Naive thymus-derived CD8-positive, alpha-beta T cell (primary cell): ENCODE data around the gene BHLHA15. TPM values are rescaled to one million over a fixed set of nuclear protein-coding genes. Genes with fewer than 3 reads are reported as not detected.

Experiments
- ATAC-seq, 2 donors: fragments of 150-1000 bp; cut with Tn5 transposase in 1 of 2; sonication (Bioruptor Pico), chemical (Tn5 transposase) in 1 of 2; 1 replicate in 1 of 2; 2 replicates in 1 of 2; pipeline ENCODE4 v1.10.0; 2021; ENCODE audit warnings: mild to moderate bottlenecking in 2 of 2, moderate library complexity in 2 of 2
- POLR2A ChIA-PET: fragments of 350-600 bp; sonication (Branson Sonifier 250); formaldehyde crosslinking; loops from one replicate; lab custom pipeline; 2021; ENCODE audit warnings: antibody characterized with exemption; lab: Charles Lee
- DNase-seq, 10 donors: peaks; one replicate each; pipeline versions ENCODE4 v3.0.0 to v3.0.0-alpha.2; 2020 to 2022
- H3K27ac Mint-ChIP-seq, 10 donors: one replicate each; pipeline ENCODE4 v1.8.0; 2020 to 2022; ENCODE audit warnings: mild to moderate bottlenecking in 10 of 10, mixed read lengths in 10 of 10, moderate library complexity in 4 of 10, inconsistent platforms in 1 of 10
- H3K27me3 Mint-ChIP-seq, 5 donors: one replicate each; pipeline ENCODE4 v1.8.0; 2021 to 2022; ENCODE audit warnings: mixed read lengths in 5 of 5
- H3K36me3 Mint-ChIP-seq, 3 donors: one replicate each; pipeline ENCODE4 v1.8.0; 2020 to 2022; ENCODE audit warnings: mixed read lengths in 3 of 3, mild to moderate bottlenecking in 2 of 3, inconsistent platforms in 1 of 3
- H3K4me1 Mint-ChIP-seq, 4 donors: one replicate each; pipeline ENCODE4 v1.8.0; 2021 to 2022; ENCODE audit warnings: mixed read lengths in 4 of 4
- H3K4me3 Mint-ChIP-seq, 10 donors: one replicate each; pipeline ENCODE4 v1.8.0; 2020 to 2022; ENCODE audit warnings: mild to moderate bottlenecking in 10 of 10, mixed read lengths in 10 of 10, moderate library complexity in 6 of 10, inconsistent platforms in 1 of 10
- H3K9me3 Mint-ChIP-seq, 9 donors: one replicate each; pipeline ENCODE4 v1.8.0; 2020 to 2022; ENCODE audit warnings: mixed read lengths in 9 of 9, mild to moderate bottlenecking in 3 of 9, inconsistent platforms in 1 of 9, moderate library complexity in 1 of 9
- polyA plus RNA-seq, 3 donors: library from polyadenylated mRNA; unstranded; fragments of 300-500 nt; fragmentation: Illumina TruSeq; gene quantifications; one replicate each; pipeline ENCODE4 v1.2.3, GENCODE V29; 2021
- total RNA-seq, 8 experiments: library from RNA in 2 of 8; stranded (reverse) in 2 of 8; gene quantifications; one replicate each; pipeline ENCODE4 v1.2.3 and lab custom pipeline; 2021 to 2026

Gene BHLHA15
- total and polyA plus RNA-seq, 5 experiments from 2014 or later: 0.47 TPM; not detected in 4

DNA sequence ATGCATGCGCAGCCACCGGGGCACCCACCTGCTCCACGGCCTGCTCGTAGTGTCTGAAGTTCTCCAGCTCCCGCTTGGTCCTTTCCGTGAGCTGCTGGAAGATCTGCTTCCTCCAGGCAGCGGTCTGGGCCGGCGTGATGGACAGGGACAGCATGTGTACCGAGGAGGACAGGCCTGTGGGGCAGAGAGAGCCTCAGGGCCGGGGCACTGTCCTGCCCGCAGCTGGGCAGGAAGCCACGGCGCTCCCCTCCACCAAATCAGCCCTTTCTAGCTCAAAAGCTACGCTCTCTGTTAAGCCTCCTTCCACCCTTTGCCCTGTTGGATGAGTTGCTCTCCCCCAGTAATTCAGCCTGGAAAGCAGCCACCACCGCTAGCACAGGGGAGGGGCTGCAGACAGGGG, 21.6 kb downstream of the BHLHA15 start:
- Mint-ChIP-seq H3K27me3 (no peaks in the 10 kb centered on the region), H3K36me3 (peaks cover 0 to 47% (median 9%) of the 10 kb centered on the region in 3 donors), H3K27ac (no peak overlapping the region), H3K4me3 (no peak overlapping the region), H3K9me3 (no peaks in the 10 kb centered on the region), H3K4me1 (peaks cover 0 to 4% (median under 1%) of the 10 kb centered on the region in 4 donors)
- ATAC-seq (no peak), DNase-seq (no peak)
- POLR2A ChIA-PET: interaction anchor here (0.7 to 1.2 kb wide), 4 partner anchors 15 to 146 kb away, joined by 3 to 10 read pairs (median 5); no protein-coding TSS in a partner anchor

DNA sequence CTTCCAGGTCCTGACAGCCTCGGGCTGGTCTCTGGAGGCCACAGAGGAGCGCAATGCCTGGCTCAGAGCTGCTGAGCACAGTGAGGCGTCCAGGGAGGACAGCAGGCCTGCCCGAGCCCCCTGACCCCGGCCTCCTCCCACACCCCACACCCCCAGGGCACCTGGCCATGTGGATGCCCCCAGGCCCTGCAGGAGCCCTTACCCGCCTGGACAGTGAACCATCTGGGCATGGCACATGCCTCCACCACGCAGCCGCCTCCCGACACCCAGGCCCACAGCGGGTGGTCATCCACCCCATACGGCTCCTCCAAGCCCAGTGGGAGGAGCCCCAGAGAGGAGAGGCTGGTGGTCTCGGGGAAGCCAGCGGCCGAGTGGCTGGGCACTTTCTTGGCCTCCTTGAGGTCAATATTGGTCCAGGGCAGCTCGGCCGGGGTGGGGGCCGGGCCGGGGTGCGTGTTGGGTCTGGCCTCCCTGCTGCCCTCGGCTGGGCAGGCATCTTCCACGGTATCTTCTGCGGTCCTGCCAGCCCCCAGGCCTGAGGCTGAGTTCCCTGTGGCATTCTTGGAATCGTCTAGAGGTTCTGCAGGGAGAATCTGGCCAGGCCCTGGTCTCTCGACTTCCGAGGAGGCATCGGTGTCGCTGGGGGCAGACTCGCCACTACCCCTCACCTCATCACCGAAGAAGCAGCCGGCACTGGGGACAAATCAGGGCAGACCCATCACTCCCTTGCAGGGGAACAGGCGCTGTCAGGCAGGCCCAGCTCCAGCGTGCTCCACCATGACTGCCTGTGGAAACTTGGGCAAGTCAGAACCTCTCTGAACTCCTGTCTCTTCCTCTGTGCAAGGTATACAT, 22.2 kb downstream of the BHLHA15 start:
- H3K4me3 Mint-ChIP-seq: no peak overlapping the region
- no peaks in the 10 kb centered on the region for H3K9me3 Mint-ChIP-seq
- no peaks in the 10 kb centered on the region for H3K27me3 Mint-ChIP-seq
- H3K36me3 Mint-ChIP-seq: peaks cover 0 to 47% (median 7%) of the 10 kb centered on the region in 3 donors
- H3K27ac Mint-ChIP-seq: peak overlapping the region in 1 of 10 donors; percentile 27
- DNase-seq (peak in 1 of 10 donors; percentile 58), ATAC-seq (no peak)
- peaks cover 0 to 4% (median under 1%) of the 10 kb centered on the region in 4 donors for H3K4me1 Mint-ChIP-seq
- POLR2A ChIA-PET: interaction anchor here (1.1 to 2.3 kb wide), 4 partner anchors 17 to 31 kb away, joined by 3 to 11 read pairs (median 8); partner anchors contain the start of gene TECPR1

DNA sequence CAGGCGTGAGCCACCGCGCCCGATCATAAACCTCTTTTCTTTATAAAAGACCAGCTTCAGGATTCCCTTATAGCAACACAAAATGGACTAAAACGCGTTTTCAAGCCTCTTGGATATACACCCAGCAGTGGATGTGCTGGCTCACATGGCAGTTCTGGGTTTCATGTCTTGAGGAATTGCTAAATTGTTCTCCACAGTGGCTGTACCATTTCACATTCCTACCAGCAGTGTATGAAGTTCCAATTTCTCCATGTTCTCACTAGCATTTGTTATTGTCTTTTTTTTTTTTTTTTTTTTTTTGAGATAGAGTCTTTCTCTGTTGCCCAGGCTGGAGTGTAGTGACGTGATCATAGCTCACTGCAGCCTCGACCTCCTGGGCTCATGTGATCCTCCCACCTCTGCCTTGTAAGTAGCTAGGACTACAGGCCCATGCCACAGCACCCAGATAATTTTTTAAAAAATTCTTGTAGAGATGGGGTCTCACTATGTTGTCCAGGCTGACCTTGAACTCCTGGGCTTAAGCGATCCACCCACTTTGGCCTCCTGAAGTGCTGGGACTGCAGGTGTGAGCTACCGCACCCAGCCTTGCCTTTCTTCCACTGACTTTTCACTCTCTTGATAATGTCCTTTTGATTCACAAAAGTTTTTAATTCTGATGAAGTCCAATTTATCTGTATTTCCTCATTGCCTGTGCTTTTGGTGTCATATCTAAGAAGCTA, 23.3 kb downstream of the BHLHA15 start:
- Mint-ChIP-seq H3K36me3 (peaks cover 0 to 56% (median 12%) of the 10 kb centered on the region in 3 donors), H3K27me3 (no peaks in the 10 kb centered on the region), H3K4me1 (peaks cover 0 to 4% (median 2%) of the 10 kb centered on the region in 4 donors), H3K9me3 (no peaks in the 10 kb centered on the region), H3K27ac (peak overlapping the region in 1 of 10 donors; percentile 59), H3K4me3 (no peak overlapping the region)
- ATAC-seq (no peak), DNase-seq (no peak)
- POLR2A ChIA-PET: interaction anchor here (0.6 to 2.3 kb wide), 8 partner anchors 15 to 184 kb away, joined by 3 to 11 read pairs (median 4); partner anchors contain the start of gene TECPR1

DNA sequence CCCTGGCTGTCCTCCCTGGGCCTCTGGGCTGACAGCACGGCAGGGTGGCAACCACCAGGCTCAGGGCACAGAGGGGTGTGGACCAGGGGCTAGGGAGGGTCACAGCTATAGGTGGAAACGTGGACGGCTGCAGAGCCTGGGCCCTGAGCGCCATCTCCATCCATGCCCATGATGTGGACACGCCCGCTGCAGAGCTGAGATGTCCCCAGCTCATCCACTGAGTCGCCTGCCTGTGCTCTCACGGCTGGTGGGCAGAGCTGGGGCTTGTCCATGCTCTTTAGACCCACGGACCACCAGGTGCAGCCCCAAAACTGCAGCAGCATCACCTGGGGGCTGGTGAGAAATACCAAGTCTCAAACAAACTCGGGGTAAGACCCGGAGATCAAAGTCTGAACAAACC, 24.7 kb downstream of the BHLHA15 start:
- Mint-ChIP-seq H3K27me3 (no peaks in the 10 kb centered on the region), H3K36me3 (peaks cover 0 to 59% (median 16%) of the 10 kb centered on the region in 3 donors), H3K27ac (no peak overlapping the region), H3K9me3 (no peaks in the 10 kb centered on the region), H3K4me1 (peaks cover 0 to 2% (median under 1%) of the 10 kb centered on the region in 4 donors), H3K4me3 (peak overlapping the region in 1 of 10 donors; percentile 10)
- DNase-seq: no peak
- POLR2A ChIA-PET: interaction anchor here (0.6 to 2.3 kb wide), 4 partner anchors 15 to 55 kb away, joined by 3 to 11 read pairs (median 6); no protein-coding TSS in a partner anchor
- ATAC-seq: no peak

DNA sequence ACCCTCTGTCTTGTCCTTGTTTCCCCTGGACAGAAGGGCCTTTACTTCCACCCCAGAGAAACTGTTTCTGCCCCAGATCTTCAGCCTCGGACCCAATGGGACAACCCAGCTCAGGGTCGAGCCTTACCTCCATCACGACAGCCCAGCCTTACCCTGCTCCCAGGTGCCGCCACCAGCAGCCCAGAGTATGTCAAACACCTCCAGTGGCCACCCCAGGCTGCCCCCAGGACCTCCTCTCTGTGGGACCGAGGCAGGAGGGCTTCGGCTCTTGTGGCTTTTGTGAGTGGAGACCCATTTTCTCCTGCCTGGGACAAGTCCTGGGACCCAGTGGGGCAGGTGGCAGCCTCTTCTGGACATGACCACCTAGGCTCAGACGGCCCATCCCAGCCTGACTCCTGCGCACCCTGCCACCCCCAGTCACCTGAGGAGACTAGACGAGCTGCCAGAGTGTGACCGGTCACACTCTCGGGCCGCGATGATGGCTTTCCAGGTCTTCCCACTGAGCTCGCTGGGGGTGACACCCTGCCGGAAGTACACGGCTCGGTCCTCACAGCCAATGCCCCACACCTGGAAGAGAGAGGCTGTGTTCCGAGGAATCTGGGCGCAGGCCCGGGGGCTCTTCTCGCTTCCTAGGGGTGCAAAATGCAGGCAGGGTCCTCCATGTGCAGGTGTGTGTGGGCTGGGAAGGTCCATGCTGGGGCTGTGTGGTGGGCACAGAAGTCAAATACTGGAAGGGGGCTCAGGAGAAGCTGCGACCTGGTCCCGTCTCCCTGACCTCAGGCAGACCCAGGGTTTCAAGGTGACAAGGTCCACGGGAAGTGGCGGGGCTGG, 25.3 kb downstream of the BHLHA15 start:
- H3K9me3 Mint-ChIP-seq: no peaks in the 10 kb centered on the region
- ATAC-seq (no peak), DNase-seq (peak in 1 of 10 donors; percentile 62)
- H3K27ac Mint-ChIP-seq: peak overlapping the region in 1 of 10 donors; percentile 28
- POLR2A ChIA-PET: no interaction called here
- H3K36me3 Mint-ChIP-seq: peaks cover 0 to 66% (median 16%) of the 10 kb centered on the region in 3 donors
- H3K27me3 Mint-ChIP-seq: no peaks in the 10 kb centered on the region
- no peak overlapping the region for H3K4me3 Mint-ChIP-seq
- H3K4me1 Mint-ChIP-seq: peaks cover 0 to 7% (median 5%) of the 10 kb centered on the region in 4 donors

DNA sequence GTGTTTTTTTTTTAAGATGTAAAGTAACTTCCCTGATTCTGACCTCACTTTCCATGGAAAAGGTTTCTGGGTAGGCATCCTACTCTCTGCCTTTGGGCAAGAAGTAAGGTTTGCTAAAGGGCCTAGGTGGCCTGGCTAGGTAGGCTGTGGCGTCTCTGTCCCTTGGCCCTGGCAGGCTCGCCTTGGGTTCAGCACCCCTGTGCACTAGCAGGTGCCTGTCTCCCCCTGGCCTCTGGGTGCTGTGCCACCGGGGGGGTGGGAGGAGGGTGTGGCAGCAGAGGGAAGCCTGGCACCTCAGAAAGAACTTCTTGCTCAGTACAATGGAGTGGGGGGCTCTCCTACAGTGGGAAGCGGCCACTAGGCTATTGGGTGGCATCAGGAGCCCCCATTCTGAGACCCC, 26.8 kb downstream of the BHLHA15 start:
- Mint-ChIP-seq H3K4me3 (no peak overlapping the region), H3K36me3 (peaks cover 0 to 68% (median 16%) of the 10 kb centered on the region in 3 donors), H3K27me3 (no peaks in the 10 kb centered on the region), H3K27ac (peak overlapping the region in 2 of 10 donors; percentile 10 to 24), H3K4me1 (peaks cover 0 to 8% (median 6%) of the 10 kb centered on the region in 4 donors), H3K9me3 (no peaks in the 10 kb centered on the region)
- POLR2A ChIA-PET: no interaction called here
- DNase-seq (no peak), ATAC-seq (no peak)

DNA sequence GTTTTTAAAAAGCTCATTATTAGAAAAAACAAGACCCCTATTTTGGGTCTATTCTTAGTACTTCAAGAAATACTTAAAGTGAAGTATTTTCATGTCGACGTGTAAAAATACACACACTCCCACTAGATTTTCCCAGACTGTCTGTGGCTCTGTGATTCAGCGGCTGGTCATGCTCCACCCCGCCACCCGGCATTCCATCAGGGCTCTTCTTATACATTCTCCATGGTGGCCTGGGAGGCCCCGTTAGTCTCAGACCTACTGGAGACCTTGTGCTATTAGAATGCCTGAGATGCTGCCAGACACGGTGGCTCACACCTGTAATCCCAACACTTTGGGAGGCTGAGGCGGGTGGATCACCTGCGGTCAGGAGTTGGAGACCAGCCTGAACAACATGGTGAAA, 27.7 kb downstream of the BHLHA15 start:
- Mint-ChIP-seq H3K36me3 (peaks cover 0 to 67% (median 13%) of the 10 kb centered on the region in 3 donors), H3K4me3 (no peak overlapping the region), H3K9me3 (no peaks in the 10 kb centered on the region), H3K4me1 (peaks cover 0 to 9% (median 6%) of the 10 kb centered on the region in 4 donors), H3K27me3 (no peaks in the 10 kb centered on the region), H3K27ac (peak overlapping the region in 1 of 10 donors; percentile 53)
- ATAC-seq (no peak), DNase-seq (no peak)
- POLR2A ChIA-PET: interaction anchor here (0.7 to 1.9 kb wide), 2 partner anchors 10 to 12 kb away, joined by 3 to 5 read pairs; no protein-coding TSS in a partner anchor

DNA sequence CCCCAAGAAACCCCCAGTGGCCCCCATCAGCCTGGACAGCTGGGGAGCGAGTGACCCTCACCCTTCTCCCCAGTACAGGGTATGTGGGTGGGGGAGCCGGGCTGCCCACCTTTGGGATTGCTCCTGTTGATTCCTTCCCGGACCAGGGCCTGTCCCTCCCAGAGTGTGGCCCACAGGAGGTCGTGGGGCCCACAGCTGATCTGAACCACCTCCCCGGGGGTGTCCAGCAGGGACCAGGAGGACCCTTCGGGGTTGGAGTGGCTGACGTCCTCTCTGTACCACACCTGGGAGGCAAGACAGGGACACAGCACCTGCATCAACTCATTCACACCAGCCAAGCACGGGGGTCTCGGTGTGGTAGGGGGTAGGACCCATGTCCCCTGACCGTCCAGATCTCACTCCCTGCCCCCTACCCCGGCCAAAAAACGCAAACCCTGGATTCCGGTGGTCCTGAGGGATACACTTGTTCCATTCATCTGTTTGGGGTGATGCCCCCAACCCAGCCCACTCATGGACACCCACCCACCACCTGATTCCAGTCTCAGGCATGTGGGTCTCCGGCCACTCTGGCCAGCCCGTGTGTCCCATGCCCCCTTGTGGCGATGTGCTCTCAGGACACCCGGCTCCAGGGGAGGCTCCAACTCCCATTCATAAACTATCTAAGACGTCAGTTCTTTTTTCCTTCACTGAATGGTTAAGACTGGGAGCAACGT, 29.9 kb downstream of the BHLHA15 start:
- Mint-ChIP-seq H3K36me3 (peaks cover 0 to 68% (median 9%) of the 10 kb centered on the region in 3 donors), H3K27ac (peak overlapping the region in 6 of 10 donors; percentile 41 to 86 (median 62))

DNA sequence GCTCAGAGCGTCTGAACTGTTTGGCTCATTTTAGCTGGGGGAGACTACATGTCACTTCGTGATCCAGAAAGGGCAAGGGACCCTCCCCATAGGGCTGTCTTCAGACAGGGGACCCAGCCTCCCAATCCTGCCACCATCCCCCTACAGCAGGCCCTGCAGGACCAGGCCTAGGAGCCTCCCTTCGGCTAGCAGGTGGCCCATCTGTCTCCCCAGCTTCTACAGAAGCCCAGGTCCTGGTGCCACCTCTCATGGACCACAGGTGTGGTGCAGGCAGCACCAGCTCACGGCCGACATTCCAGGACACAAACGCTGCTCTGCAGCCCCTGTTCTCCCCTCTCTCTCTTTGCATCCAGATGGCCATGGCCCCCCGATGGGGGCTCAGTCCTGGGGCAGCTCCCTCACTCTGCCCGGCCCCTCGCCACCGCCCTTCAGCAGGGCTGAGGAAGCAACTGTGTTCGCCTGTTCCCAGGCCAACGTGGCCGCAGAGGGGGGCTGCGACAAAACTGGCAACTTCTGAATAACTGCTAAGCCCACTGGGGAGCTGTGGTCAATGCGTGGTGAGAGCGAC, 30.5 kb downstream of the BHLHA15 start:
- POLR2A ChIA-PET: no interaction called here
- peaks cover 0 to 72% (median 9%) of the 10 kb centered on the region in 3 donors for H3K36me3 Mint-ChIP-seq
- no peak overlapping the region for H3K4me3 Mint-ChIP-seq
- ATAC-seq (no peak), DNase-seq (no peak)
- H3K4me1 Mint-ChIP-seq: peaks cover 4 to 26% (median 9%) of the 10 kb centered on the region in 4 donors
- no peaks in the 10 kb centered on the region for H3K27me3 Mint-ChIP-seq
- H3K9me3 Mint-ChIP-seq: no peaks in the 10 kb centered on the region
- peak overlapping the region in 4 of 10 donors; percentile 27 to 52 (median 44) for H3K27ac Mint-ChIP-seq

More for the DNA sequence above, 29.9 kb downstream of the BHLHA15 start:
- Mint-ChIP-seq H3K27me3 (no peaks in the 10 kb centered on the region), H3K4me3 (no peak overlapping the region), H3K4me1 (peaks cover 4 to 24% (median 7%) of the 10 kb centered on the region in 4 donors), H3K9me3 (no peaks in the 10 kb centered on the region)
- ATAC-seq (peak; percentile 45 to 60), DNase-seq (peak in 5 of 10 donors; percentile 23 to 32 (median 31))
- POLR2A ChIA-PET: interaction anchor here (0.6 to 1.9 kb wide), 2 partner anchors 10 to 11 kb away, joined by 4 to 5 read pairs; no protein-coding TSS in a partner anchor

DNA sequence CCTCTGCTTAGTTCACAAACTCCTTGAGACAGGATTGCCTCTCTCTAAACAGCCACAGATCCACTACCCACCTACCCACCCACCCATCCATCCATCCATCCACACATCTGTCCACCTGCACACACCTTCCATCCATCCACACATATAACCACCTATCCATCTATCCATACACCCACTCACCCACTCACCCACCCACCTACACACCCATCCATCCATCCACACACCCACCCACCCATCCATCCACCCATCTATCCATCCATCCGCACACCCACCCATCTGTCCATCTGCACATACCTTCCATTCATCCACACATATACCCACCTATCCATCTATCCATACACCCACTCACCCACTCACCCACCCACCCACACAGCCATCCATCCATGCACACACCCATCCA, 31.1 kb downstream of the BHLHA15 start:
- POLR2A ChIA-PET: no interaction called here
- H3K27me3 Mint-ChIP-seq: no peaks in the 10 kb centered on the region
- no peak overlapping the region for H3K4me3 Mint-ChIP-seq
- no peak for ATAC-seq
- peaks cover 0 to 70% (median 9%) of the 10 kb centered on the region in 3 donors for H3K36me3 Mint-ChIP-seq
- no peak for DNase-seq
- peak overlapping the region in 1 of 10 donors; percentile 29 for H3K27ac Mint-ChIP-seq
- no peaks in the 10 kb centered on the region for H3K9me3 Mint-ChIP-seq
- H3K4me1 Mint-ChIP-seq: peaks cover 4 to 29% (median 10%) of the 10 kb centered on the region in 4 donors

DNA sequence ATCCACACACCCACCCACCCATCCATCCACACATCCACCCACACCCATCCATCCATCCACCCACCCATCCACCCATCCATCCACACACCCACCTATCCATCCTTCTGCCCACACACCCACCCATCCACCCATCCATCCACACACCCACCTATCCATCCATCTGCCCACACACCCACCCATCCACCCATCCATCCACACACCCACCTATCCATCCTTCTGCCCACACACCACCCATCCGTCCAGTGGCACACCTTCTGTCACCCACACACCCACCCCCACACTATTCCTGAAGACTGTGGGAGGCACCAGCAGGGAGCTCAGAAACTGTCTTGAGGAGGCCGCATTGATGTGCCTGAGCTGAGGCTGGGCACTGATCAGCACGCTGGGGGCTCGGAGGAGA, 31.7 kb downstream of the BHLHA15 start:
- Mint-ChIP-seq H3K4me3 (no peak overlapping the region), H3K36me3 (peaks cover 0 to 71% (median 9%) of the 10 kb centered on the region in 3 donors), H3K4me1 (peaks cover 5 to 35% (median 15%) of the 10 kb centered on the region in 4 donors), H3K27ac (peak overlapping the region in 1 of 10 donors; percentile 25), H3K27me3 (no peaks in the 10 kb centered on the region), H3K9me3 (no peaks in the 10 kb centered on the region)
- DNase-seq (no peak), ATAC-seq (no peak)
- POLR2A ChIA-PET: no interaction called here
